WI38 (cell line): ENCODE results near the gene NYAP2.

Source experiments
- H3K4me3 ChIP-seq: 2 replicates; pipeline ENCODE4 v1.5.1; 2011; ENCODE audit warnings: low read depth, mild to moderate bottlenecking, control low read depth, low read length
- TF ChIP-seq, protein P1 (sequence below): IDR thresholded peaks from 2 replicates; pipeline ENCODE4 v1.5.1; 2012; ENCODE audit warnings: low read depth, mild to moderate bottlenecking, control low read depth, low read length

The NYAP2 gene

DNA sequence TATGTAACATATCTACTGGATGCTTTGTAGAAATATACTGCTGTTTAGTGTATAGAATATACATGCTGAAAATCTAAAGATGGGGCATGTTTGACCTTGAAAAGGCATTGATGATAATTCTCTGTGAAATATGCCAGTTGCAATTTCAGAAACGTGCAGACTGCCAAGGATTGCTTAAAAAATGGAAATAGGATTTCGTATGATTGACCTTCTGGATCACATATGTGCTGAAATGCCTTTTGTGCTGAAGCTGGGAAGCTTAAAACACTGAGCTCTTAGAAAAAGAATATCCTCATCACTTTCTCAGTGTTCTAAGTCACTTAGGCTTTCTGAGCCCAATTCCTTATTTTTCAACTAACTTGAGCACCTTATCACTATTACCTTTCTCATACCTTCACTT is 14.3 kb downstream of the NYAP2 start:
- no peak overlapping the region for H3K4me3 ChIP-seq
- TF ChIP-seq, protein P1, sequence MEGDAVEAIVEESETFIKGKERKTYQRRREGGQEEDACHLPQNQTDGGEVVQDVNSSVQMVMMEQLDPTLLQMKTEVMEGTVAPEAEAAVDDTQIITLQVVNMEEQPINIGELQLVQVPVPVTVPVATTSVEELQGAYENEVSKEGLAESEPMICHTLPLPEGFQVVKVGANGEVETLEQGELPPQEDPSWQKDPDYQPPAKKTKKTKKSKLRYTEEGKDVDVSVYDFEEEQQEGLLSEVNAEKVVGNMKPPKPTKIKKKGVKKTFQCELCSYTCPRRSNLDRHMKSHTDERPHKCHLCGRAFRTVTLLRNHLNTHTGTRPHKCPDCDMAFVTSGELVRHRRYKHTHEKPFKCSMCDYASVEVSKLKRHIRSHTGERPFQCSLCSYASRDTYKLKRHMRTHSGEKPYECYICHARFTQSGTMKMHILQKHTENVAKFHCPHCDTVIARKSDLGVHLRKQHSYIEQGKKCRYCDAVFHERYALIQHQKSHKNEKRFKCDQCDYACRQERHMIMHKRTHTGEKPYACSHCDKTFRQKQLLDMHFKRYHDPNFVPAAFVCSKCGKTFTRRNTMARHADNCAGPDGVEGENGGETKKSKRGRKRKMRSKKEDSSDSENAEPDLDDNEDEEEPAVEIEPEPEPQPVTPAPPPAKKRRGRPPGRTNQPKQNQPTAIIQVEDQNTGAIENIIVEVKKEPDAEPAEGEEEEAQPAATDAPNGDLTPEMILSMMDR: no peak

GRCh38 chr2:225414902-225415301 is 15.4 kb downstream of the NYAP2 start:
- TF ChIP-seq, protein P1: no peak
- no peak overlapping the region for H3K4me3 ChIP-seq

DNA sequence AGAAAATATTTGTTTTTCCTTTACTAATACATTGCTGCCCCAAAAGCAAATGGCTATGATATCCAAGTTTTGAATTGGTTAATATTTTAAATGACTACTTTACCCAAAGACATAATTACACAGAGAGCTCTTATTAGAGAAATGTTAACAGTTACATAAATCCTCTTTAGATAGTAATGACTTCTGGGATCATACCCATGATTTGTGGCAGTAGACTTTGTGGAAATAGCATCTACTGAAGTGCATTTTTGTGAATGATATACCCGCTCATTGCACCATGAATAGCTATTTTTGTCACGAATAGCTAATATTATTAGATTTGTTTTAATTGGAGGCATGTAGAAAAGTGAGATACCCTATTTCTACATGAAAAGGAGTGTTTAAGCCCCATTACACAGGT is 15.8 kb downstream of the NYAP2 start:
- no peak overlapping the region for H3K4me3 ChIP-seq
- TF ChIP-seq, protein P1: no peak

- H3K4me3 ChIP-seq: no peak overlapping the region
- TF ChIP-seq, protein P1: no peak
Observed at GRCh38 chr2:225415792-225416191, 16.3 kb downstream of the NYAP2 start.

DNA sequence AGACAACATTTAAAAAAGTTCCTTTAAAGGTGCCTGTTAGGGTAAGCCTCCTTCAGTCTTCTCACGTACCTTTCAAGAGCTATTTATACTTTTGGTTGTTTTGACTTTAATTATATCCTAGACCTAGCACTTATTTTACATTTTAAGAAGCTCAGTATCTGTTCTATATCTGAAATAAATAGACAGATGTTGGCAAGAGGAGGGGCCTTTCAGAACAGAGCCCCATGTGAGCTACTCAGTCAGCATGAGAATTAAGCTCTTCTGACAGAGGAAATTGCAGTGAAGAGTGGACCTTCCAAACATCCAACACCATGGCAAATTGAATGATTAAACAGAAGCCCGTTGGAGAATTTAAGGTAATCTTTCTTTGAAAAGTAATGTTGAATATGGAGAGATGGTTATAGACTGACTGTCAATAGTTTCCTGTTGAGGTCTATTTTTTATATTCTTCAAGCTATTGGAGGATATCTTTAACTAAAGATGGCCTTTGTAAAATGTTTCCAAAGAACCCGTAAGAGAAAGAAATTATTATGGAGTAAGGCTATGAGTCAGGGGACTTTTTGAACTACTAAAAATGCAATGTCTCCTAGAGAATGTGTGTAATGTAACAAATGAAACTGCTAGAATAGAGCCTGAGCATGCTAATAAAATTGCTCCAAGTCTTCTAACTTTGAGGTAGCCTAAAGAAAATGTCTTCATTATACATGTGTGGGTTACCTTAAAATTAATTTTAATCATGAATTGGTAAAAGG is 17.3 kb downstream of the NYAP2 start:
- TF ChIP-seq, protein P1: no peak
- H3K4me3 ChIP-seq: no peak overlapping the region

GRCh38 chr2:225419033-225419432 is 19.5 kb downstream of the NYAP2 start:
- H3K4me3 ChIP-seq: no peak overlapping the region
- TF ChIP-seq, protein P1: no peak

DNA sequence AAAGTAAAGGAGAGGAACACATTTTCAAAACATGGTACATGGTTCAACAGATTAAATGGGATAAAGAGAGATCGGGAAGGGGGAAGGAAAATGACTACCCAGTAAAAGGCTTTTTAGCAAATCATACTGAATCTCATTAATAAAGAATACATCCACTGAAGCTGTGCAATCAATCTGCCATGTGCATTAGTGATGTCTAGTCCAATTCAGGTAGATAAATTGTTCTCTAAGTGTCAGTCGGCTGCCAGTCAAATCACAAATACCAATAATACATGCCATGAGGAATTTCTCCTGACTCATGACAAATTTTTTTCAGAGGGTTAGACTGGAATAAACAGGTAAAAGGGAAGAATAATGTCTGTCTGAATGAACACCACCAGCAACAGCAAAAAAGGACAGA is 22.6 kb downstream of the NYAP2 start:
- TF ChIP-seq, protein P1: no peak
- H3K4me3 ChIP-seq: no peak overlapping the region
